Measurements from ENCODE around the gene WASHC1. TPM values are rescaled to one million over a fixed set of nuclear protein-coding genes. Genes with fewer than 3 reads are reported as not detected.
A peak's percentile ranks its signal among the peaks of the same experiment; 100 is the strongest.
"Not testable (repeated sequence)": the region's sequence is repeated elsewhere in the genome, so short reads cannot be mapped to it uniquely, and the experiment has no call there.

Gene WASHC1, protein sequence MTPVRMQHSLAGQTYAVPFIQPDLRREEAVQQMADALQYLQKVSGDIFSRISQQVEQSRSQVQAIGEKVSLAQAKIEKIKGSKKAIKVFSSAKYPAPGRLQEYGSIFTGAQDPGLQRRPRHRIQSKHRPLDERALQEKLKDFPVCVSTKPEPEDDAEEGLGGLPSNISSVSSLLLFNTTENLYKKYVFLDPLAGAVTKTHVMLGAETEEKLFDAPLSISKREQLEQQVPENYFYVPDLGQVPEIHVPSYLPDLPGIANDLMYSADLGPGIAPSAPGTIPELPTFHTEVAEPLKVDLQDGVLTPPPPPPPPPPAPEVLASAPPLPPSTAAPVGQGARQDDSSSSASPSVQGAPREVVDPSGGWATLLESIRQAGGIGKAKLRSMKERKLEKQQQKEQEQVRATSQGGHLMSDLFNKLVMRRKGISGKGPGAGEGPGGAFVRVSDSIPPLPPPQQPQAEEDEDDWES
- 7.4 TPM for total RNA-seq

DNA sequence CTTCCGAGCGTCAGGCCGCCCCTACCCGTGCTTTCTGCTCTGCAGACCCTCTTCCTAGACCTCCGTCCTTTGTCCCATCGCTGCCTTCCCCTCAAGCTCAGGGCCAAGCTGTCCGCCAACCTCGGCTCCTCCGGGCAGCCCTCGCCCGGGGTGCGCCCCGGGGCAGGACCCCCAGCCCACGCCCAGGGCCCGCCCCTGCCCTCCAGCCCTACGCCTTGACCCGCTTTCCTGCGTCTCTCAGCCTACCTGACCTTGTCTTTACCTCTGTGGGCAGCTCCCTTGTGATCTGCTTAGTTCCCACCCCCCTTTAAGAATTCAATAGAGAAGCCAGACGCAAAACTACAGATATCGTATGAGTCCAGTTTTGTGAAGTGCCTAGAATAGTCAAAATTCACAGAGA is at the start of gene WASHC1:
Gene WASHC1, minus strand, starts transcription at position 101 of the 400 bp plus-strand sequence. CDS start 4,457 bp downstream, outside the sequence.
- DNase-seq: not testable (repeated sequence)

DNA sequence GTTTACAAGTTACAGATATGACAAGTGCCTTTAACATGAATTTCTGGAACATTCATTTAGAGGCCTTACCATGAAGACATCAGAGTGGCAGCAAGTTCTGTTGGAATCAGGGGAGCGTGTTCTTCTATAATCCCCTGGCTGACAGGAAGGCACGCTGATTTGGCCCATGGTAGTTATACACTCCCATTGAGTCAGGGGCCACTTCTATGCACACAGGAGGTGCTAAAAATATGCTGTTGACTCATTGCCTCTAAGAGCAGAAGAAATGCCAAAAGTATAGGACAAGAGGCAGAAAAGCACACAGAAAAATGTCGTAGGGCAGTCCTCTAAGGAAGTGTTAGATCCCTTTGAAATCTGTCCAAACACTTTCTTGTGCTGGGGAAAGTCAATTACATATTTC is 49.1 kb upstream of the WASHC1 start:
- not testable (repeated sequence) for DNase-seq

DNA sequence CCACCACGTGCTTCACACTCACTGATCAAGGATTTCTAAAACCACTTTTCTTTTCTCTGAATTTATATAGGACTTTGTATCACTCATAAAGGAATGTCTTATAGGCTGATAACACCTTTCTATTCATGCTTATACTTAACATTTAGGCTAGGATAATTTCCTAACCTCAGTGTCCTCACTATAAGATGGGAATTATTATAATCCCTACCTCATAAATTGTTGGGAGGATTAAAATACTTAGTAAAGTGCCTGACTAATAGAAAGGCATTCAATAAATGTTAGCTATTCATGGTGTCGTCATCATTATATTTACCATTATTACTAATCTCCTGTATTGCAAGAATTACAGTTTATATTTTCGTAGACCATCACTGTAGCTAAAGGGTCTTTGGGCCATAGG is 47.1 kb upstream of the WASHC1 start:
- not testable (repeated sequence) for DNase-seq

DNA sequence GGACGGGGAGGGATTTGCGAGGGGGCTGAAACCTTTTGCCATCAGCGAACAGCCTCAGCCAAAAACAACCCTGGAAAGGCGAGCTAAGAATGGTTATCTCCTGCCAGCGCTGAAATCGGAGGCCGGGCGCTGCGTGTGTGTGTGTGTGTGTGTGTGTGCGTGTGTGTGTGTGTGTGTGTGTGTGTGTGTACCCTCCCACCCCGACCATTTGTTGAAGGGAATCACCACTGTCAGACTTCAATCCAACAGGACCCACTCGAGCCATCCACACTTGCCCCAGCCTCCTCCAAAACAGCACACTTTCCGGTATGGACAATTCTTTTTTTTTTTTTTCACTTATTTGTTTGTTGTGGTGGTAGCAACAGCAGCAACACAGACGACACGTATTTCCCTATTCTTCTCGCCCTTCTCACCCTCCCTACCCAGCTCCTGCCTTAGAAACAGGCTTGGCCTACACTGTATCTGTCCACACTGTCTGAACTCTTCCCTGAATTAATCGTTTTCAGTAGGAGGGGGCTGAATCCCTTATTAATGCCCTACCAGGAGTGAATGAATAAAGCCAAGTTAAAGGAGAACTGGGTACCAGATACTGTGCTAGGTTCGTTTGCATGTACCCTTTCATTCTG is 44.8 kb upstream of the WASHC1 start:
- DNase-seq: not testable (repeated sequence)

DNA sequence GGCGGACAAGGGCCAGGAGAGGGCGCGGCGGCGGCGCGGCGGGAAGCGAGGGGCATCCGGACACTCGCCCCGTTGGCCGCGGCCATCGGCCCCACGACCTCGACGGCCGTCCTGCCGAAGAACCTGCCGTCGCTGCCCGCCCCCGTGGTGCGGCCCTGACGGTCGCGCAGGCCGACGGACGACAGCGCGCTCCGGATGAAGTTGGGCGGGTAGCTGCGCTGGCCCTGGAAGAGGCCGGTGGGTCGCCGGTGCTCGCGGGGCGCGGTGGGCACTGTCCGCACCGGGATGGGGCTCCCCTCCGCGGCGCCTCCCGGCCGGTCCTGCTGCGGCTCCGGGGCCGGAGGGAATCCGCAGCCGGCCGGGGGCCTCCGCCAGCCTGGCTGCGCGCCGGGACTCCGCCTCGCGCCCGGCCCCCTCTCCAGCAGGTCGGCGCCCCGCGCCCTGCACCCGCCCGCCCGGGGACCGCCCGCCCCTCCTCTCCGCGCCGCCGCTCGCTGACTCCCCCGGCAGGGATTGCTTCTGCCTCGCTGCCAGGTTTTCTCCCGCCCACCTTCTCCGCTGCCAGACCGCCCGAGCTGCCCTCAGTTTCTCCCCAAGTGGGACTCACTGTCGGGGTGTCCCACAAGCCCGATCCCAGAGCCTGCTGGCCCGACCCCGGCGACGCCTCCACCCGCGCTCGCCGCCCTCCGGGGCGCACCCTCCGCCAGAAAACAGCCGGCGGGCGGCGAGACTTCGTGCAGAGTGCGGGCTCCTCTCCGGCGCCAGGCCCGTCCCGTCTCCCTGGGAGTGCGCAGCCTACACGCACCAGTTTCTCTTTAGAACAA is 44.0 kb upstream of the WASHC1 start:
- DNase-seq: peak; percentile 0

DNA sequence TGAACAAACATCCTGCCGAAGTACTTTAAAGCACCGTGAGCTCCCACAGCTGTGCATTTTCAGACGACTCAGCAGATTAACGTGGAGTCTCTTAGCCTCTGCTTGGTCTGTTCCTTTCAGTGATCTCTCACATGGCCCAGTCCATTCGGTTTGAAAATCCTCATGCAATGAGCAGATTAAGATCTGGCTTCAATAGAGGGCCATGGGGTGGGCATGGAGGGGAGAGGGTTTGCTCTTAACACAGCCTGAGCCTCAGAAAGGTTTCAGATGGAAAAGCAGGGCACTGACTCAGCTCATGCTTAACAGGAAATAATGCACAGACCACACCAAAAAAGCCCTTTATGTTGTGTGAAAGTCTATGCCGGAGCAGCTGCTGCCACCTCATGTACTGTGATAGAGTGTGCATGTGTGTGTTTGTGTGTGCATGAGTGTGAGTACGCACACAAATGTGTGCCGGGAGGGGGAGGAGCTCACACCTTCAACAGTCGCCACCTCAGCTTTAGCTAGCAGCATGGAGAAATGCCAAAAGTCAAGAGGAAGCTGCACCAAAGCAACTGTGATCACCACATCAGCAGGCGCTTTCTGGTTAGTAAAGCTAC is 33.9 kb upstream of the WASHC1 start:
- not testable (repeated sequence) for DNase-seq

DNA sequence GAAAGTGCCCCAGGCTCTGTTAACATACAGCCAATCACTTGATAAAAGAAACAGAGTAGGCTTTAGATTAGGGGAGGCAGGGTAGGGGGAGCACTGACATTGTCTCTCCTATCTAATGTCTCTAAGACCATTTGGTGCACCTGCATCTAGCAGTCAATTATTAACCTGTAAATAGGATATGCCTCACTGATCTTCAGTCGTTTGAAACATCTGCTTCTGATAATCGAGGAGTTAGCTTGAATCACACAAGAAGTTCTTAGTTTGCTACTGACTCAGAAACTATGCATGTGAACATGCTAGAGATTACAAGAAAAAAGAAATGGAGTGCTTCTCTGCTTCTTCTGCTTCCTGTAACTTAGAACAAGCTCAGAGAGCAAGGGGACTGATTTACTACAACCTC is 23.4 kb upstream of the WASHC1 start:
- DNase-seq: not testable (repeated sequence)

DNA sequence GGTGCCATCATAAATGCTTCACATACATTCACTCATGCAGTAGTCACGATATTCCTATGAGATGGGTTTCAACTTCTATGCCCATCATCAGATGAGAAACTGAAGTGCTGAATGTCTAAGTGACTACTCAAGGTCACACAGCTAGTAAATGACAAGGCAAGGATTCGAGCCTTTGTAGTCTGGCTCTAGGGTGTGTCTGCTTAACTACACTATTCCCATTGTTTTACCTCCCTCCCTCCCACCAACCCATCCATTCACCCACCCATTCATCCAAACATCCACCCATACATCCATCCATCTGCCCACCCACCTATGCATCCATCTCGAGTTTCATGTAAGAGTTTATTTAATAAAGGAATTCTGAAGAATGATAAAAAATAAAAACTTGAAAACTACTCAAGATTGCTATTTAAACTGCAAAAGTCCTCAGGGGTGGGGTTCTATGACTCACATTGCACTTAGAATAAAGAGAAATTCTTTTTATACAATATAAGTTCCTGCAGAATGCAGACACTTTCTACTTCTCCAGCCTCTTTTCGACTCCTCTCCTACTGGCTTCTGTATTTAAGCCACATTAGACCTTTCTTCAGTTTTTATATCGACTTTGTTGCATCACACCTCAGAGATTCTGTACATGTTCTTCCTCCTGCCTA is 19.1 kb upstream of the WASHC1 start:
- DNase-seq: not testable (repeated sequence)

DNA sequence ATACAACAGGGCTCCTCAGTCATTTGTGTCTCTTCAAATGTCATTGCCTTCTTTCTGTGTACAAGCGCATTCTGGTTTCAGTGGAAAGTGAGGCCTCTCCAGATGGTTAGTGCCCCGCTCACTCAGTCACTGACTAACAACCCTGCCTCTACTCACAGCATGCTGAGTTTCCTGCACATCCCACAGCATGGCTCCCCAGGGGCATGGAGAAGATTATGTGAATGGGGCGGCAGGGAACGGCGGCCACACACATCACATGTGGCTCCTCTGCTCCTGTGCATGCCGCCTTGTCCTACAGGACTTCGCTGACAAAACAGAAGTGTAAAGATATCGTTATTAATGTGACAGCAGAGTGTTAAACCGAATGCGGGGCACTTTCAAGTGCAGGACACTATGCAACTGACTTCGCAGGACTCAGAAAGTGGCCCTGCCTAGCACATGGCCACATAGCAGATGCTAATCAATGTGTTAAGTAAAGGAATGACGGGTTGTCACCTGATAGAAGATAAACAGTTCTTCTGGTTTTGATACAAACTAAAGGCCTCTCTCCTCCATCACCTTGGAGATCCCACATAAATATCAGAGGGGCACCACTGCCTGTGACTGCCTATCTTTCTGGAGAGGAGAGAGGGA is 17.5 kb upstream of the WASHC1 start:
- not testable (repeated sequence) for DNase-seq

DNA sequence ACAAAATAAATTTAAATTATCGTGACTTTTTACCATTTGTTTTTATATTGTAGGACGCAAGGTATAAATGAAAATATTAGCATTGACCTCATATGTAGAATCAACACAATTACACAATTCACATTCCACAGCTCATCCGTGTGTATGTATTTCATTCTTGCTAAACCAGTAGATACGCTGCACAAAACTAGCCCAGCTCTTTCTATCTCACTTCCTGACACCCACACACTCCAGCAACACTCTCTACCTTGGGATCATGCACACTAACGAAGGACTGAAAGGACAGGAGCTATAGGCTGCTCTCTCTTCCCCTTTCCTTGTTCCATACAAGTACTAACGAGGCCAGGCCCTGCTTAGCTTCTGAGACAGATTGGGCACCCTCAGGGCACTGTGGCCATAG is 16.9 kb upstream of the WASHC1 start:
- not testable (repeated sequence) for DNase-seq

DNA sequence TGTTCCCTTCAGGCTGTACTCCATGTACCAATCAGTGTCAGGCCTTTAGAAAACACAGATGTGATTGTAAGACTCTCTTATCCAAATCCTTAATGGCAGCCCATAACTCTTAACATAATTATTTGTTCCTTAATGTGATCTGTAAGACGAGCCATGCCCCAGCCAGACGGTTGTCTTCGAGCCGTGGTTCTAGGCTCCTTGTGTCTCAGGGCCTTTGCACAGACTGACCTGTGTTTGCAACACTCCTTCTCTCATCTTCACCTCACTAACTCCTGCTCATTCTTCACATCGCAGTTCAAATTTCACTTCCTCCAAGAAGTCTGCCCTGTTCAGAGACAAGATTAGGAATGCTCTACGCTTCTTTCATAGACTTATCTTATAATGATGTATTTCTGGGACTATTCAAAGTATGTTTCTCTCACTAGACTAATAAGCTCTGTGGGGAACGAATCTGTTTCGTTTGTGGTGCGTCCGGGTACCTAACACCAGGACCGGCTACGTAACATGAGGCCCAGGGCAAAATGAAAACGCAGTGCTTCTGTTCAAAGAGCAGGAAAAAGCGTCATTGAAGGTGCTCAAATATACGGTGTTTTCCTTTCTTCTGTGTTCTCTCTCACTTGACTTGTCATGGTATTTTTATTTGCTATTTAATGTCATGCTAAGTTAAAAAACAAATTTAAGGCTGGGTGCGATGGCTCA is 16.1 kb upstream of the WASHC1 start:
- DNase-seq: not testable (repeated sequence)

DNA sequence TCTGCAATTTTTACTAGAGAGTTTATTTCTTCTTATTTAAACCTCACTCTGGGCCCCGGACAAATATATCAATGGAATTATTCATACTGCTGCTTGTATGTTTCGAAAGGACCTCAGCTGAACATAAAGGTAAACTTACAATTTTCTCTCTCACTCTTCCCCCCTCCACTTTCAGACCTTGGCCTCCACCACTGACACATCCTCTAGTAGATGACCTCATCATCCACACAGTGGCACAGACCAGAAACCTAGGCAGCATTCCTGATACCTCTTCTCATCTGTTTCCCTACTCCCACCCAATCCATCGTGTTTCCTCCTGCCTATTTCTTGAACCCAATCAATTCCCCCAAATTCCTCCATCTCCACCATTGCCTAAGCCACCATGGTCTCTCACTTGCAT is 15.2 kb upstream of the WASHC1 start:
- not testable (repeated sequence) for DNase-seq

DNA sequence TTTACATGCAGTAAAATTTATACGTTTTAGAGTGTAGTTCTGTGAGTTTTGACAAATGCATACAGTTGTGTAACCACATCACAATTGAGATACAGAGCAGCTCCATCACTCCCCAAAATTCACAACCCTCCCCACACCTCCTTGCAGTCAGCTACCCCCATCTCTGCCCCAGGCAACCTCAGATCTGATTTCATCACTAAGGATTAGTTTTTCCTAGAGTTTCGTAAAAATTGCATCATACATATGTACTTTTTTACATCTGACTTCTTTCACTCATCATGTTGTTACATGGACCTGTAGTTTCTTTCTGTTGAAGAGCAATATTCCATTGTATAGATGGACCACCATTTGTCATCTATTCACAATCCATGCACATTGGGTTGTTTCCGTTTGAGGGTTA is 14.4 kb upstream of the WASHC1 start:
- not testable (repeated sequence) for DNase-seq

DNA sequence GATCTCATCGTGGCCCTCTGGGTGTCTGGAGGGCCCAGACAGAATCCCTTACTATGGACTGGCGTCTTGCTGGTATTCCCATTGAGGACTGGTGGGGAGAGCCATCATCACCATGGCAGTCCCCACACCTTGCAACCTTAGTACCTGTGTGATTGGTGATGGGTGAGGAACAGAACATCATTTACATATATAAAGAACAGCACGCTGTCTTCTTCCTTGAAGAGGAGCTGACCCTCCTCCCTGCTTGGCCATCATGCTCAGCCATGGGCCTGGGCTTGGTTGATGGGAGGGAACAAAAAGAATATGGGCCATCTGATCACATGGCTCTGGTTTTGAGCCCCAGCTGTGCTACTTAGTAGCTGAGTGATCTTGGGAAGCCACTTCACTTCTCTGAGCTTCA is 13.9 kb upstream of the WASHC1 start:
- not testable (repeated sequence) for DNase-seq

DNA sequence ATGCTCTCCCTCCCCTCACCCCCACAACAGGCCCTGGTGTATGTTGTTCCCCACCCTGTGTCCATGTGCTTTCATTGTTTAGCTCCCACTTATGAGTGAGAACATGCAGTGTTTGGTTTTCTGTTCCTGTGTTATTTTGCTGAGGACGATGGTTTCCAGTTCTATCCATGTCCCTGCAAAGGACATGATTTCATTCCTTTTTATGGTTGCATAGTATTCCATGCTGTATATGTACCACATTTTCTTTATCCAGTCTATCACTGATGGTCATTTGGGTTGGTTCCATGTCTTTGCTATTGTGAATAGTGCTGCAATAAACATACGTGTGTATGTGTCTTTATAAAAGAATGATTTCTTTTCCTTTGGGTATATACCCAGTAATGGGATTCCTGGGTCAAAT is 12.6 kb upstream of the WASHC1 start:
- not testable (repeated sequence) for DNase-seq

DNA sequence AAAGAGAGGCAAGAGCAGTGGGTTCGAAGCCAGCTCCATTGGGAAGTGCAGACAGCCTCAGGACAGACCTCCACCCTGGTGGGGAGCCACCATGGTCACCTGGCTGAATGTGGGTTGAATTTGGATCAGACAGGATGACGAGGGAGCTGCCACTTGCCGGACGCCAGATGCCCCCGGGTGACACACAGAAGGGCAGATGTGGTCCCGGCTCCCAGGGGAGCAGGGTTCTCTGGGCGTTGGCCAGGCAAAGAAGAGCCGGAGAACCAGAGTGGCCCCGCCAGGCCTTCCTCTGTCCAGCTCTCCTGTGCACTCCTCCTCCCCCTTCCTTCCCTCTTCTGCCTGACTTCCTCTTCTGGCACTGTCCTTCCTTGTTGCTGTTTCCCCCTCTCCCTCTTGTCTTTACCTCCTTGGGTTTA is 12.0 kb upstream of the WASHC1 start:
- DNase-seq: not testable (repeated sequence)

DNA sequence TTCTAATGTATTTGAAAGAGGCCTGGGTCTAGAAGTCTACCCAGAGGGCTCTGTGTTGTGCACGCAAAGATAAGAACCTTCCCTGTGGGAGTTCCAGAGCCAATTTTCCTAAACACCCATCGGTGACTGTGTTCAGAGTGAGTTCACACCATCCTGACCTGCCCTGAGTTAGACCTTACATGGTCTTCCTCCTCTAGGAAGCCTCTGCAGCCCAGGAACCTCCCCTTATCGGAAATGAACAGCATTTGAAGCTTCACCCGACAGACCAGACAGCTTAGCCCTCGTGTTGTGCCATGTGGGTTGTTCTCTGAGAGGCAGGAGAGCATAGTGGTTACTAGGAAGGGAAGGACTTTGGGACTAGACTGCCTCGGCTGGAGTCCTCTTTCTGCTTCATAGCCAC is 3.1 kb upstream of the WASHC1 start:
- not testable (repeated sequence) for DNase-seq

DNA sequence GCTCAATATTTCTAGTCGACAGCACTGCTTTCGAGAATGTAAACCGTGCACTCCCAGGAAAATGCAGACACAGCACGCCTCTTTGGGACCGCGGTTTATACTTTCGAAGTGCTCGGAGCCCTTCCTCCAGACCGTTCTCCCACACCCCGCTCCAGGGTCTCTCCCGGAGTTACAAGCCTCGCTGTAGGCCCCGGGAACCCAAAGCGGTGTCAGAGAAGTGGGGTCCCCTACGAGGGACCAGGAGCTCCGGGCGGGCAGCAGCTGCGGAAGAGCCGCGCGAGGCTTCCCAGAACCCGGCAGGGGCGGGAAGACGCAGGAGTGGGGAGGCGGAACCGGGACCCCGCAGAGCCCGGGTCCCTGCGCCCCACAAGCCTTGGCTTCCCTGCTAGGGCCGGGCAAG is 481 bp downstream of the WASHC1 start:
- not testable (repeated sequence) for DNase-seq

DNA sequence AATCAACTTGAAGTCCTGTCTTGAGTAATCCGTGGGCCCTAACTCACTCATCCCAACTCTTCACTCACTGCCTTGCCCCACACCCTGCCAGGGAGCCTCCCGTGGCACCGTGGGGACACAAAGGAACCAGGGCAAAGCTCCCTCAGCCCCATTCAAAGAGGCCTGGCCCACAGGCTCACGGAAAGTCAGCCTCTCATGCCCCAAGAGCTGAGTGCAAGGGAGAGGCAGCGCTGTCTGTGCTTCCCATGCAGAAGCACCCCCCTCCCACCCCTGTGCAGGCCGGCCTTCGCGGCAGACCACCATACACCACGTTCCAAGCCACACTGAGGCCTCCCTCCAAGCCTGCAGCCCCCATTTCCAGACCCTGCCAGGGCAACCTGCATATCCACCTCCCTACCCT is 7.6 kb downstream of the WASHC1 start:
- DNase-seq: not testable (repeated sequence)

DNA sequence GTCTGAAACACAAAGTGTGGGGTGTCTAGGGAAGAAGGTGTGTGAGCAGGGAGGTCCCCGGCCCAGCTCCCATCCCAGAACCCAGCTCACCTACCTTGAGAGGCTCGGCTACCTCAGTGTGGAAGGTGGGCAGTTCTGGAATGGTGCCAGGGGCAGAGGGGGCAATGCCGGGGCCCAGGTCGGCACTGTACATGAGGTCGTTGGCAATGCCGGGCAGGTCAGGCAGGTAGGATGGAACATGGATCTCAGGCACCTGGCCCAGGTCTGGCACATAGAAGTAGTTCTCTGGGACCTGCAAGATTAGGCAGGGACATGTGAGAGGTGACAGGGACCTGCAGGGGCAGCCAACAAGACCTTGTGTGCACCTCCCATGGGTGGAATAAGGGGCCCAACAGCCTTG is 12.4 kb downstream of the WASHC1 start:
- not testable (repeated sequence) for DNase-seq
